ENCODE measurements around the gene CTIF.

CTIF gene

DNA sequence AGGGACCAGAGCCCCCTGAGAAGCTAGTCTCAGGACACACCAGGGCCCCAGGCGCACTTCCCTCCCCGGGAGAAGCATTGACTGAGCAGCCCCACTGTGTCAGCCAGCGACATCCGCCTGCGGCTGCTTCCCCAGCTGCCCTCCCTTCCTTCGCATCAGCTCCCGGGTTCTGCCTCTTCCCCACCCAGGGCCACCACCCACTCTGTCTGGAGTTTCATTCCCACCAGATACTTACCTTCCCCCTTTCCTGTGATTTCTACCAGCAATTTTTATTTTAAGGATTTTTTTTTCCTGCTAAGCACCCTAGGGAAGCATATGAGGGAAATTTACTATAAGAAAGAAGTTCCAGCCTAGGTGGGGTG lies 312.7 kb downstream of the CTIF start:
- DNase-seq (ENCODE audit: low spot score), result peak; percentile 63
- TF ChIP-seq, protein P1, sequence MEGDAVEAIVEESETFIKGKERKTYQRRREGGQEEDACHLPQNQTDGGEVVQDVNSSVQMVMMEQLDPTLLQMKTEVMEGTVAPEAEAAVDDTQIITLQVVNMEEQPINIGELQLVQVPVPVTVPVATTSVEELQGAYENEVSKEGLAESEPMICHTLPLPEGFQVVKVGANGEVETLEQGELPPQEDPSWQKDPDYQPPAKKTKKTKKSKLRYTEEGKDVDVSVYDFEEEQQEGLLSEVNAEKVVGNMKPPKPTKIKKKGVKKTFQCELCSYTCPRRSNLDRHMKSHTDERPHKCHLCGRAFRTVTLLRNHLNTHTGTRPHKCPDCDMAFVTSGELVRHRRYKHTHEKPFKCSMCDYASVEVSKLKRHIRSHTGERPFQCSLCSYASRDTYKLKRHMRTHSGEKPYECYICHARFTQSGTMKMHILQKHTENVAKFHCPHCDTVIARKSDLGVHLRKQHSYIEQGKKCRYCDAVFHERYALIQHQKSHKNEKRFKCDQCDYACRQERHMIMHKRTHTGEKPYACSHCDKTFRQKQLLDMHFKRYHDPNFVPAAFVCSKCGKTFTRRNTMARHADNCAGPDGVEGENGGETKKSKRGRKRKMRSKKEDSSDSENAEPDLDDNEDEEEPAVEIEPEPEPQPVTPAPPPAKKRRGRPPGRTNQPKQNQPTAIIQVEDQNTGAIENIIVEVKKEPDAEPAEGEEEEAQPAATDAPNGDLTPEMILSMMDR (IDR thresholded peaks at IDR 0.05; ENCODE audit: extremely low read depth, missing control alignments), result no peak

GRCh38 chr18:48852292-48852691 lies 313.5 kb downstream of the CTIF start:
- no peak for DNase-seq (ENCODE audit: low spot score)
- TF ChIP-seq, protein P1 (IDR thresholded peaks at IDR 0.05; ENCODE audit: extremely low read depth, missing control alignments), result no peak

- DNase-seq (ENCODE audit: low spot score), result no peak
- TF ChIP-seq, protein P1 (IDR thresholded peaks at IDR 0.05; ENCODE audit: extremely low read depth, missing control alignments), result no peak
Observed at GRCh38 chr18:48852794-48853193, 314.0 kb downstream of the CTIF start.

DNA sequence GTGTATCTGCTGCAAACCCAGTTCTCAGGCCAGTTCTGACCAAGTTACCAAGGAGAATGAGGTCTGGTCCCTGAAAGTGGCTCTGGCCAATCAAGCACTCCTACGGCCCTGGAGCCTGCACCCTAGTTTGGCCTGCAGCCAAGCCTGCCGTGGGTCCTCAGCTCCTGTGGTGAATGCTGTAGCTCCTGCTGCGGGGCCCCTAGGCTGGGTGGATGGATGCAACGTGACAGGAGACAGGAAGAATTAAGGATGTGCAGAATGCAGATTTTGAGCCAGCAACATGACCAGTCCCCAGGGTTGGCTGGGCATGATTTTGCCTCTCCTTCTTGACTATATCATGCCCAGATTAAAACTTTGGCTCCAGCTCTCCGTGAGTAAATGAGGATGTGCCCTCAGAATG lies 314.8 kb downstream of the CTIF start:
- no peak for DNase-seq (ENCODE audit: low spot score)
- TF ChIP-seq, protein P1 (IDR thresholded peaks at IDR 0.05; ENCODE audit: extremely low read depth, missing control alignments), result no peak

- TF ChIP-seq, protein P1 (IDR thresholded peaks at IDR 0.05; ENCODE audit: extremely low read depth, missing control alignments), result no peak
- no peak for DNase-seq (ENCODE audit: low spot score)
Observed at GRCh38 chr18:48854780-48855179, 315.9 kb downstream of the CTIF start.

- TF ChIP-seq, protein P1 (IDR thresholded peaks at IDR 0.05; ENCODE audit: extremely low read depth, missing control alignments), result no peak
Observed at GRCh38 chr18:48855422-48856377, 316.9 kb downstream of the CTIF start.

DNA sequence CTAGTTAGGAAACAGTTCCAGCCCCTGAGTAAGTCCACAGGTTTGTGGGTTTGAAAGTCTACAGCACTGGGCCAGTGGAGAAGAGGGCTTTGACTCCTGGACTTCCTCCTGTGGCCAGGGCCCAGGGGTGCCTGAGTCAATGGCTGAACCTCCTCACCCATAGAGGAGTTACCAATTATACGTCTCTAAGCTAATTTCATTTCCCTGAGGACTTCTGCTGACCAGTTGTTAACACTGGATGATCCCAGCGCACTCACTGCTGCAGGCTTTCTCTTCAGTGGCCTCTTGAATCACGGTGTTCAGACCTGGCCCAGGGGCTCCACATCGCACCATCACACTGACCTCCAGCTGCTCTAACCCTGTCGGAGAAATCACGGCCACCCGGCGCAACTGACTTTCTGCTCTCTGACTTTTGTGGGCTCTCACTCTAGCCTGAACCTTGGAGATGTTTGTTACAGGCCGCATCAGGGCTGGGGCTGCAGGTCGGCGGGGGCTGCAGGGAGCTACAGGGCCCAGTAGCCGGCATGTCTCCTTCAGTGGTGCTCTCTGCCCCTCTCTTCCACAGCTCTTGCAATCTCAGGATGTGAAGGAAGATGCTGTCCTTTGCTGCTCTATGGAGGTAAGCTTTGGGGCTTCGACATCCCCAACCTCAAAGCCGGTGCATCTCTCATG lies 318.3 kb downstream of the CTIF start:
- DNase-seq (ENCODE audit: low spot score), result no peak
- TF ChIP-seq, protein P1 (IDR thresholded peaks at IDR 0.05; ENCODE audit: extremely low read depth, missing control alignments), result no peak

More at GRCh38 chr18:48855422-48856377, 316.9 kb downstream of the CTIF start:
- no peak for DNase-seq (ENCODE audit: low spot score)
